GM21447 (cell line): ENCODE data around the gene NPHP3.
A peak's percentile ranks its signal among the peaks of the same experiment; 100 is the strongest.

Experiments used
- ATAC-seq: cut with Tn5 transposase; IDR thresholded peaks from one replicate; pipeline ENCODE4 v1.9.1; 2021; ENCODE audit not compliant: unreplicated experiment

NPHP3 gene

DNA sequence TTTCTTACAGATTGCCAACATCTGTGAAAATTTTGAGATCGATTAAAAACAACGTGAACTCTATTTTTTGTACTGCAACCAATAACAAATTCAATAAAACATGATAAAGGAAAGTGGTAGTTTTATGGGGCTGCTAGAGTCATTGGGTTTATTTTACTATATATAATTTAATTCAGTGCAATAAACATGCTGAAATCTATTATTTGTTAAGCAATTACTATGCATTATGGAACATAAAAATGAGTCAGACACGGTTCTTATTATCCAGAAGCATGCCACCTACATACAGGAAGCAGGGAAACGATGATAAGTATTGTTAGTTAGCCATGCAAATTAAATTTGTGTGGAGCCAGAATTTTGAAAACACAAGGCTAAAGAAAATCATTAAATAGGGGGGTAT is 27.2 kb downstream of the NPHP3 start:
- ATAC-seq, result no peak

DNA sequence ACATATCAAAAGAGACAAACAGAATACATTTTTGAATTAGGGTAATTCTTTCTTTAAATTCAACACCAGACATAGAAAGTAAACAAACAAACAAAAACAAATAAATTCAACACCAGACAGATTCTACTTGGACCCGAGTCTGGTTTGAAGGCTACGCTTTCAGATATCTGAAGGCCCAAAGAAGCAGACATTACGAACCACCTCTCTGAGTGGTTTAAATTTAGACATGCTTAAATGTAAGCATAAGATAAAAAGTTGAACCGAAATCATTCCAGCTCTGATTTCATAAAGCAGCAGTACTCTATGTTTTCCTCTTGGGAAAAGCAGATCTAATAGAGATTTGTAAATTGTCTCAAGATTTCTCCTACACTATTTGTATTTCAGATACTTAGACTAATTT is 32.2 kb downstream of the NPHP3 start:
- no peak for ATAC-seq

DNA sequence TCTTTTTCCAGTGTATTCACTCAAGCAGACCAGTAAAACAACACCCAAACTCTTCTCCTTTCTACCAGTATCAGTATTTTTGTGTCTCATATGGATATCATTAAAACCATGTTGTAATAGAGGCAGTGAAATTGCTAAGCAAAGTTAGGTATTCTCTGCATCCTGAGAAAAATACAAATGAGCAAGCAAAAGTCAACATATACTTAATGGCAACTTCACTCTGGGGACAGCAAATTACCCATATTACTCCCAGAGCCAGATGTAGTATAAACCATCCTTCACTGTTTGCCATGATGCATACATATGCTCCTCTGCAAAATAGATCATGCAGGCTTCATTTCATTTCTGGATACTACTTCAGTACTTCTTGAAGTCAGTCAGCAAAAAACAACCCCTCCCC is 40.0 kb downstream of the NPHP3 start:
- no peak for ATAC-seq

DNA sequence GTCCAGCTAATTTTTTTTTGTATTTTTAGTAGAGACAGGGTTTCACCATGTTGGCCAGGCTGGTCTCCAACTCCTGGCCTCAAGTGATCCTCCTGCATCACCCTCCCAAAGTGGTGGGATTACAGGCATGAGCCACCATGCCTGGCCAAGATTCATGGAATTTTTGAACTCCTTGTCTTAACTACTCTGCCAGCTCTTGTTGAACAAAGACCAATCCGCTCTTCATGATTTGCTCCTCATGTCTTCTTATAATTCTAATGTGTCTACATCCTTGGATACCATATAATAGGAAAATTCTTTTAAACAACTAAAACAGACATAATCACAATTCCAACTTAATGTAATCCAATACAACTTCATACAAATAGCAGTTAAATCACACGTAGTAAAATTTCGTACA is 40.8 kb downstream of the NPHP3 start:
- no peak for ATAC-seq

DNA sequence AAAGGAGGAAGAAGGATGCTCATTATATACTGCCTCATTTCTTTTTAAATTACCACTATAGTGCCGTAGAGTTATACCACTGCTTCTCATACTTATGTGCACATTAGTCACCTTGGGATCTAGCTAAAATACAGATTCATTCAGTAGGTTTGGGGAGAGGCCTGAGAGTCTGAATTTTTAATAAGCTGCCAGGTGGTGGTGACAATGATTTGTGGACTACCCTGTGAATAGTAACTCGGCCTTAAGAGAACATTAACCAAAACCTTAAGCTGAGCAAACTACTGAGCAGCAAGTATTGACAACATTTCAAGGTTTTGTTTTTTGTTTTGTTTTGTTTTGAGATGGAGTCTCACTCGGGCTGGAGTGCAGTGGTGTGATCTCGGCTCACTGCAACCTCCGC is 42.3 kb downstream of the NPHP3 start:
- no peak for ATAC-seq

DNA sequence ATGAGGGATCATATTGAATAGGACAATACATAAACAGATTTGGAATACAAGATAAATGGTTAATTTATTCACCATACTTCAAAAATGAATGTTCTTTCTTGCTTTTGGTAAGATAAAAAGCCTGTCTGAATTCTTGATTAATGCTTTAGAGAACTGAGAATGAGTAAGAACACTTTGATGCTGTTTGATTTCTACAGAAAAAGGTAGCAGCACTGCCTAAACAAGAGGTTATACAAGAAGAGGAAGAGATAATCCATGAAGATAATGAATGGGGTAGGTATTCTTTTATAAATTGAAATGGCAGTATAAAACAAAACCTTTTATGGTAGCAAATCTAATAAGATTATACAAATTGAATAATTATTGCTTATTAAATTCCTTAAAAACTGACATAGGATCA is 46.8 kb downstream of the NPHP3 start:
- ATAC-seq, result no peak

DNA sequence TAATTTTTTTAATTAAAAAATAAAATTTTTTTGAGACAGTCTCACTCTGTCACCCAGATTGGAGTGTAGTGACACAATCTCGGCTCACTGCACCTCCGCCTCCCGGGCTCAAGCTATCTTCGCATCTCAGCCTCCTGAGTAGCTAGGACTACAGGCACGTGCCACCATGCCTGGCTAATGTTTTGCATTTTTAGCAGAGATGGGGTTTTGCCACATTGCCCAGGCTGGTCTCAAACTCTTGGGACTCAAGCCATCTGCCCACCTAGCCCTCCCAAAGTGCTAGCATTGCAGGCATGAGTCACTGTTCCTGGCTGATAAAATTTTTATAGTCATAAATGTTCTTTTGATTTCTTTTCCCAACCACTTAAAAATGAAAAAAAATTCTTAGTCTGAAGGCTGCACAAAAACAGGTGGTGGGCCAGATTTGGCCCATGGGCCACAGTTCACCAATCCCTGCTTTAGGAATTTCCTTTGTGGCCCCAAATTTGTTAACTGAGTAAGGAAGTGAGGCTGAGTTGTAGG is 52.9 kb downstream of the NPHP3 start:
- no peak for ATAC-seq

DNA sequence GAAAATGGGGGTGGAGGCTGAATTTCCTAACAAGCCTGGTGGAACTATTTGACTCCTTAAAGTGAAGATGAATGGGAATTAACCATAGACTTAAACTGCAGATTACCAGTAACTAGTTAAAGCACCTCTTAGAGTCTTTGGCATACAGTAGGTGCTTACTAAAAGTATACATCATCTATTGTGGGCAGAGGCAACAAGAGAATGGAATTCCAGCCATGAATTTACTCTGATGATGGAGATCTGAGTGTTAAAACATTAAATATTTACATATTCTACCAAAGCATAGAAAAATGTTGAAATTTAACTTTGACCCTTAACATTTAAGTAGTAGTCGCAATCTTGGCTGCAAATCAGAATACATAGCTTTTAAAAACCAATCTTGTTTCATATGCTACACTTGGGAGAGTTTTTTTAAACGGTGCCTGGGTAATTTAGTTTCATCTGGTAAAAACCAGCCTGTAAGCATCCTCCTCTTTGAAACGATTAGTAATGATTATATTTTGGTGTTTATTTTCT is 56.9 kb downstream of the NPHP3 start:
- no peak for ATAC-seq

DNA sequence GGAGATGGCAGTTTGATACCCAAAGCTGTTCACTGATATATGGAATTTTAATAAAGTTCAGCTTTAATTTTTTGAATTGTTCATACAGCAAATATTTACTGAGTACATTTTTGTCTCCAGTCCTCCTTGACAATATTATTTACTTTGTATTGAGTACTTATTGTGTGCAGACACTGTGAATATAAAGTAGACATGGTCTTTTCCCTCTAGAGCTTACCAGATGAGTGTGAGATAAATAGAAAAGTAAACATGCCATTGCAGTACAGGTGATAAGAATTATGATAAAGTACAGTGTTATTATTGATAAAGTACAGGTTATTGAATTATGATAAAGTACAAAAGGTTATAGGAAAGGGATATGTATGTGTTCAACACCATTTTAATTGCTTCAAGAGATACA is 60.0 kb downstream of the NPHP3 start:
- no peak for ATAC-seq

DNA sequence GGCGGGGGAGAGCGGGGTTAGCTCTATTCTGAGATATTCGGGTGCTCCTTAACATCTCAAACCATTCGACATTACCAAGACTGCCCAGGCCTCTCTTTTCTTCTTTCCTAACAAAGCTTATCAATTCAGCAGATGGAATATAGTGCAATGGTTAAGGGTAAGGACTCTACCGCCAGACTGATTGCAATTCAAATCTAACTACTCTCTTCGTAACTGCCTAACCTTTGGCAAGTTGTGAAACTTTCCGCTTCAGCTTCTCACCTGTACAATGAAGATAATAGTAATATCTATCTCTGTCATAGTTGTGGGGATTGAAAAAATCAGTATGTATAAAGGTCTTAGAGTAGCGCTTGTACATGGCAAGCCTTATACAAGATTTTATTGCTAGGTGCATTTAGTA is 61.1 kb downstream of the NPHP3 start:
- ATAC-seq, result no peak

DNA sequence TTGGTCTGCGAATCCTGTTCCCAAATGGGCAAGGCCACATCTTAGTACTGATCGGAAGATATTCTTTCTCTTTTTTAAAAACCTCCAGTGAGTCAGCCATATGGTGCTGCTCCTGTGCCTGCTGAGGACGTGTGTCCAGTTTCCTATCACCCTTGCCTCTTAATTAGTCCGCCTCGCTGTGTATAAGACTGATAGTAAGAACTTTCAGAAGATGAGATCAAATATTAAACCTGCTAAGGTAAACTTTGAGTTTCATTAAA is 61.5 kb downstream of the NPHP3 start:
- ATAC-seq, result no peak

DNA sequence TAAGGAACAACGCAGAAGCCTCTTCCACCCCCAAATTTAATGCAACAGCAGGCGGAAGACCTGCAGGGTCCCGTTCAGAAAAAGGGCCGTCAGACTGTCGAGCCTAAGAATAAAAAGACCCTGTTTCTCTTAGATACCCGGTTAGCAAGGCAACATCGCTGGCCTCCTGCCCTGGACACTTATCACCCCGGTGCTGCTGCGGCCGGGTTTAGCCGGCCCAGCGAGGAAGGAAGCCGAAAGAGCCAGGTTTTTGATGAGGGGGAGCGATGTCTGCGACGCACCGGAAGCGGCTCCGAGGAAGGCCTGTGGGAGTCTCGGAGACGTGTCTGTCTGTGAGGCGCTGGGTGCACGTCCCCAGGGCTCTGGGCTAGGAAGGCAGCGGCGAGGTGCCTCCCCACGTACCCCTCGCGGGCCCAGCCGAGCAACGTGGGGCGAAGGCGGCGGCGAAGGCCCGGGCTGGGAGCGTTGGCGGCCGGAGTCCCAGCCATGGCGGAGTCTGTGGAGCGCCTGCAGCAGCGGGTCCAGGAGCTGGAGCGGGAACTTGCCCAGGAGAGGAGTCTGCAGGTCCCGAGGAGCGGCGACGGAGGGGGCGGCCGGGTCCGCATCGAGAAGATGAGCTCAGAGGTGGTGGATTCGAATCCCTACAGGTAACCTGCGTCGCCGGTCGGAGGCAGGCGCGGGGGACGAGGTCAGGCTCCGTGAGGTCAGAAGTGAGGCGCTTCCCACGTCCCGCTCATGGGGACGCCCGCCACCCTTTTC is 62.0 kb downstream of the NPHP3 start, which contains the start of gene UBA5:
Gene UBA5 (plus strand): TSS at position 278 of the 759 bp plus-strand sequence. CDS start 209 bp downstream, at position 487.
- peak; percentile 67 for ATAC-seq

DNA sequence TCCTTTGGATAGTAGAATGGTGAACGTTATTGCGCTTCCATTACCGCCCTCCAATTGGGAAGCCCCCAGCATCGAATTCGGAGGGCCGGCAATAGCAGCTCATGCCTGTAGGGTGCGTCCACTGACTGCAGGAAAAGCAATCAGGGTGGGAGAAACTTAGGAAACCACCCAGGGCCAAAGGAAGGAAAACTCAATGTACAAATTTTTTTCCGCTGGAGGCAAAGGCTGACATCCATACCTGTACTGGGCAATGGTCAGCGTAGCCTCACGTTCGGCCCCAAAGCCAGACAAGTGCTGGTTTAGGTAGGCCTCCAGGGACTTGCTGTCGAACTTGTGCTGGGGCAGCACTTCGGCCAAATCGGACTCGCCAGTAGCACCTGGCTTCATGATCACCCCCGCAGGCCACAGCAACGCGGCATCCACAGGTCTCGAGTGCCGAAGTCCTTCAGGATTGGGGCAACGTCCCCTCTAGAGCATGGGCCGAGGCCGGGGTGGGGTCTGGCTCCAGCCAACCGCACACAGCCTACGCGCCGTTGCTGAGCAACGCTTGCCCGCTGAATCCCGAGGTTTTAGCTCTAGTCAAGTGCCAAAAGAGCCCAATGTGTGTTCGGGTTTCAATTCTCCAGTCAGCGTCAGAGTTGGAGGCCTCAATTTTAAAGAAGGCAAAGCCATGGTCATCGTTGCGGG is 62.7 kb downstream of the NPHP3 start, which contains the start of gene ACAD11:
Gene ACAD11 (minus strand): TSS at position 445 of the 687 bp plus-strand sequence. CDS start 58 bp downstream, at position 387.
- ATAC-seq, result peak; percentile 57

DNA sequence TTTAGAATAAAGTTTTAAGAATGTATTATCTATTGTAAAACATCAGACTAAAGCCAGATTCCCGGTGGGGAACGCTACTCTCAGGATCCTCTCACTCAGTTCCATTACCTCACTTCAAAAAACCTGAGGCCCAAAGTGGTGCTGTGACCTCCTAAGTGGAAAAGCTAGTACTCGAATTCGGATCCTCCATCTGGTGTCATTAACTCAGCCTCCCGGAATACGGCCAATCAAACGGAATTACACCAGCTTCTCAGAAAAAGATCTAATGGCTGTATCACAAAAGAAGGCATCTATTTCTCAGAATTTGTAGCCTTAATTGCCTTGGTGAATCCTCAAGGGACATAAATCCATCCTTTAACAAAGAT is 63.2 kb downstream of the NPHP3 start:
- peak; percentile 4 for ATAC-seq

DNA sequence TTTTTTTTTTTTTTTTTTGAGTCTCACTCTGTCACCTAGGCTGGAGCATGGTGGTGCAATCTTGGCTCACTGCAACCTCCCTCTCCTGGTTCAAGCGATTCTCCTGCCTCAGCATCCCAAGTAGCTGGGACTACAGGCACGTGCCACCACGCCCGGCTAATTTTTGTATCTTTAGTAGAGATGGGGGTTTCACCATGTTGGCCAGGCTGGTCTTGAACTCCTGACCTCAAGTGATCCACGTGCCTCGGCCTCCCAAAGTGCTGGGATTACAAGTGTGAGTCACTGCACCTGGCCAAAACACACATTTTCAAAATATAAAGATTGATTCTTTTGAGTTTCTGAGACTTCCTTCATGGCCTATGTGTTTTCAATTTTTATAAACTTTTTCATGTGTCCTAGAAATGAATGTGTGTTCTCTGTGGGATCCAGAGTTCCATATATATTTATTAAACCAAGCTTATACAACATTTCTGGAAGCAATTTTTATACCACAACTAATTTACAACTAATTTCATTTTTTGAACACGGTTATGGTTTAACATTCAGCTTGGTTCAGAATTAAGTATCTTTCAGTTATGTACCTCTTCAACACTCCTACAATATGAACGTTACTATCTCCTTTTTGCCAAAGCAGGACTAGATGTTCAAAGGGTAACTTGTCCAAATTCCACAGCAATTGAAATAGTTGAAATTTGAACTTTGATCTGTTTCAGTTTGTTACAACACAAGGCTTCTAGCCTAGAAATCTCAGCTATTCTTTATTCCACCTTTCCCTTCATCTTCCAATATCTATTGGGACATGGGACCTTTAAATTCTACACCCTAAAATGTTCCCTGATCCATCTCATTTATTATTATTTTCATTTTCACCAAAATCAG is 64.1 kb downstream of the NPHP3 start:
- no peak for ATAC-seq

DNA sequence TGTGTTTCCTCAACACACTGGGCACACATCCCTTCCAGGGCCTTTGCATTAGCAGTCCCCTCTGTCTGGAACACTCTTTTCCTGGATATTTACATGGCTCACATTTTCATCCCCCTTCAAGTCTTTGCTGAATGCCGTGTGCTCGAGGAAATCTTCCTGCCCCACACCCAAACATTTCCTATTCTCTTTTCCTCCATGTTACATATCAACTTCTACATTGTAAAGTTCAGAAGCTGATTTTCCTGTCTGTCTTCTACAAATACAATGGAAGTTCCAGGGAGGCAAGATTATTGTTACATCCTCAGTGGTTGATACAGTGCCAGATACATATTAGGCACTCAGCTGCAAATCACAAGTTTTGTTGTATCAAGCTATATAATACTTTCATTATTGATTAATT is 66.7 kb downstream of the NPHP3 start:
- no peak for ATAC-seq

DNA sequence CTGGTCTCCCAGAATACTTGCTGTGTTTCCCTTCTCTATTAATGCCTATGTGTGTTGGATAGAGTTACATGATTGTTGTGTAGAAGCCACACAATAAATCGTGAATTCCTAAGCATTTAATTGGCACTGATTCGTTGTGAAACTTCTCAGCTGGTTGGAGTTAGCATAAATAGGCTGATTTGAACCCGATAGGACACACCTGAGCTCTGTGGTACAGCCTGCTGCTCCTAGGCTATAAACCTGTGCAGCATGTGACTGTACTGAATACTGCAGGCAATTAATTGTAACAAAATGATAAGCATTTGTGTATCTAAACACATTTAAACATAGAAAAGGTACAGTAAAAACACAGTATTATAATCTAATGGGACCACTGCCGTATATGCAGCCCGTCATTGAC is 67.5 kb downstream of the NPHP3 start:
- no peak for ATAC-seq

DNA sequence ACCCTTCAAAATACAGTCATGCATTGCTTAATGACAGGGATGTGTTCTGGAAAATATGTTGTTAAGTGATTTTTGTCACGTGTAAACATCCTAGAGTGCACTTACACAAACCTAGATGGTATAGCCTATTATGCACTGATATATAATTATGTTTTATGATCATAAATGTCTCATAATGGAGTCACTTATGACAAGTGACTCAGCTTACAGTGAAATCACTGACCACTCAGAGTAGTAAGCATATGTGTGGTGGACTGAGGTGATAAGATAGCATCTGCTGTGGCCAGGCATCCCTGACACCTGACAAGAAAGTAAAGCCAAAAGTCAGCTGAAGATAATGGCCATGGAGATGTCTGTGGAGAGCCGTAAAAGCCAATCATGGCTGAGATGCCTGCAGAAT is 68.0 kb downstream of the NPHP3 start:
- no peak for ATAC-seq

DNA sequence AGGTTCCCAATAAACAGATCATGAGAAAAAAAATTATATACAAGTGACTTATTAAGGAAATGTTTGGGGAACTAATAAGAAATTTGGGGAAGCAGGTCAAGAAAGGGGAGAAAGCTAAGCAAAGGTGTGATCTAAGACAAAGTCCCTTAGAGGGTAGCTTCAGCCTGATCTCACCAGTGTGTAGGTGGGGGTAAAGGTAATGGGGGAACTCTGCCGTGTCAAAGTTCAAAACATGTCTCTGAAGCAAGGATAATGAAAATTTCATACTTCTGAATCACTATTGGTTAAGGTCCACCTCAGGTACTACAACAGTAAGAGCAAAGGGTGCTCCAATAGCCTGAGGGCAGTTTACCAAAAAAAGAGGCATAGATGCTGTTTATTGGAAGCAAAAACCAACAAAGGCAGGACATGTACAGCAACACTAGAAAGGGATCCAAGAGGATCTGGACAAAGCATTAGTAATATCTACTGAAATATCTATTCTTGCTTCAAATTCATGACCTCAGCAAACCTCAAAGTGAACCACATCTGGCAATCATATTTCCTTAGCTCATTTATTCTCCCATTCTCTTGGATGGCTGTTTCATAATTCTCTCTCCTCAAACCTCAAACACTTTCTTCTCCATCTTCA is 69.5 kb downstream of the NPHP3 start:
- ATAC-seq, result no peak

DNA sequence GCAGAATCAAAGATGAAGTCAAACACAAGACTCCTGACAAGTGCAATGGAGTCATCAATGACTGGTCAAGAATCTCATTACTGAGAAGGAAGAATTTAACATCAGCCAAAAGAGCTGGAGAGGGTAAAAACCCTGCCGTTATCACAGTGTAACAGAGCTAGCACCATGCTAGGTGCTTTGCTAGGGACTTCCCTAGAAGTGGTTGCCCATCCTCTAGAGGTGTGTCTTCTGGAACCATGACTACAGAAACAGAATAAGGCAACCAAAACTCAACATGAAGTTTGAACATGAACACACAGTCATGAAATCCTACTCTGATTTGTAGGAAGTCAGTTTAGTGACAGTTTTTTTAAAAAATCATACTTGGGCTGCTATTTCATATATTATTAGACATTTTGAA is 72.1 kb downstream of the NPHP3 start:
- ATAC-seq, result no peak

DNA sequence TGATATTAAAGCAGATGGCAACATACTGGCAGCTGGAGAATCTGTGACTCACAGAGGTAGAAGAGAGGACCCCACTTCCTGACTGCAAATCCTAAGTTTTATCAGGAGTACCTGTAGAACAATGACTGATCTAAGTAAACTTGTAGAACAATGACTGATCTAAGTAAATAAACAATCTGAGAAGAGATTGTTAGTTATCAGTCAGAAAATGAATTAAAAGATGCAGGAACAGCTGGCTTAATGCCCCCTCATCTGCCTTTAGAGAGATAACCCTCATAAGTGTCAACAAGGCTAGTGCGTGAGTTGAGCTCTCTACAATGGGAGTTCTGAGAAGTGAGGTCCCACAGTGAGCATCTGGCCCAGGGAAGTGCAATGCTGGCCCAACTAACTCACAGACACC is 77.2 kb downstream of the NPHP3 start:
- no peak for ATAC-seq
